ENCODE results near the gene RCOR1. TPM values are rescaled to one million over a fixed set of nuclear protein-coding genes. Genes with fewer than 3 reads are reported as not detected.

Gene RCOR1
- total RNA-seq, 1 experiment from 2014 or later: 25.4 TPM

GRCh38 chr14:102672410-102672960, 80.0 kb downstream of the RCOR1 start (continued):
- no peak for TF ChIP-seq ATF2 (CRISPR knock-in tag; IDR thresholded peaks at IDR 0.05; ENCODE audit: borderline replicate concordance, low read depth)
- TF ChIP-seq FOXJ3 (CRISPR knock-in tag; IDR thresholded peaks at IDR 0.05; ENCODE audit: borderline replicate concordance): no peak
- no peak for TF ChIP-seq ZNF281 (CRISPR knock-in tag; IDR thresholded peaks at IDR 0.05)
- TF ChIP-seq GTF2I (CRISPR knock-in tag; conservative IDR thresholded peaks at IDR 0.05): no peak

GRCh38 chr14:102675396-102675795, 82.9 kb downstream of the RCOR1 start:
- H3K4me3 Mint-ChIP-seq: no peak overlapping the region
- peaks cover 36% of the 10 kb centered on the region for H3K36me3 Mint-ChIP-seq
- peaks cover 38% of the 10 kb centered on the region for H3K9me3 Mint-ChIP-seq
- no peak for TF ChIP-seq ZNF232 (CRISPR knock-in tag; IDR thresholded peaks at IDR 0.05)
- no peak for TF ChIP-seq E2F5 (CRISPR knock-in tag; IDR thresholded peaks at IDR 0.05)
- no peak for TF ChIP-seq MAX (CRISPR knock-in tag; IDR thresholded peaks at IDR 0.05)
- TF ChIP-seq ZNF121 (CRISPR knock-in tag; IDR thresholded peaks at IDR 0.05): no peak
- TF ChIP-seq RORB (CRISPR knock-in tag; IDR thresholded peaks at IDR 0.05): no peak
- no peak for TF ChIP-seq MYBL2 (CRISPR knock-in tag; IDR thresholded peaks at IDR 0.05)
- no peak for ATAC-seq
- H3K4me1 Mint-ChIP-seq: no peaks in the 10 kb centered on the region
- no peak overlapping the region for H3K27ac Mint-ChIP-seq
- CTCF ChIA-PET: no interaction called here
- no peak for DNase-seq (ENCODE audit: low spot score)
- POLR2A ChIA-PET: interaction anchor here (0.7 kb wide), 1 partner anchor 33 kb away, joined by 3 read pairs; no protein-coding TSS in a partner anchor
- H3K27me3 Mint-ChIP-seq (ENCODE audit: low read depth): peaks cover 3% of the 10 kb centered on the region; the same call in 1 of the 2 replicates

- no peak overlapping the region for H3K4me3 Mint-ChIP-seq
- ChIA-PET CTCF (no interaction called here), POLR2A (no interaction called here)
- H3K27me3 Mint-ChIP-seq (ENCODE audit: low read depth): peaks cover 3% of the 10 kb centered on the region; the same call in 1 of the 2 replicates
- DNase-seq (ENCODE audit: low spot score): no peak
- peaks cover 21% of the 10 kb centered on the region for H3K9me3 Mint-ChIP-seq
- TF ChIP-seq SP1 (CRISPR knock-in tag; conservative IDR thresholded peaks at IDR 0.05): no peak
- no peak for TF ChIP-seq NFATC4 (CRISPR knock-in tag; IDR thresholded peaks at IDR 0.05)
- no peak for TF ChIP-seq ELF4 (CRISPR knock-in tag; IDR thresholded peaks at IDR 0.05; ENCODE audit: low read depth)
- TF ChIP-seq ZNF425 (CRISPR knock-in tag; conservative IDR thresholded peaks at IDR 0.05): no peak
- ATAC-seq: no peak
- peaks cover 21% of the 10 kb centered on the region for H3K4me1 Mint-ChIP-seq
- H3K36me3 Mint-ChIP-seq: peaks cover 28% of the 10 kb centered on the region
- no peak overlapping the region for H3K27ac Mint-ChIP-seq
These were observed 85.9 kb downstream of the RCOR1 start for GRCh38 chr14:102678394-102678793.
